HG03280 (cell line): ENCODE data around the gene BMP8A.
"Not testable (repeated sequence)": the region's sequence is repeated elsewhere in the genome, so short reads cannot be mapped to it uniquely, and the experiment has no call there.

Experiments
- ATAC-seq: cut with Tn5 transposase; IDR thresholded peaks from one replicate; pipeline ENCODE4 v1.9.1; 2021; ENCODE audit warnings: mild to moderate bottlenecking, moderate library complexity; ENCODE audit not compliant: unreplicated experiment

BMP8A gene

GRCh38 chr1:39481289-39481688, 10.1 kb upstream of the BMP8A start:
- no peak for ATAC-seq

- ATAC-seq: no peak
These were observed 8.2 kb upstream of the BMP8A start for GRCh38 chr1:39483276-39483675.

GRCh38 chr1:39484564-39484963, 6.9 kb upstream of the BMP8A start:
- ATAC-seq: no peak

GRCh38 chr1:39485046-39485803, 6.2 kb upstream of the BMP8A start:
- ATAC-seq: no peak

GRCh38 chr1:39488012-39488545, 3.4 kb upstream of the BMP8A start:
- ATAC-seq: no peak

GRCh38 chr1:39488793-39489566, 2.5 kb upstream of the BMP8A start:
- no peak for ATAC-seq

GRCh38 chr1:39489567-39490239, 1.7 kb upstream of the BMP8A start:
- no peak for ATAC-seq

- peak; percentile 21 for ATAC-seq
These were observed 765 bp upstream of the BMP8A start for GRCh38 chr1:39490596-39491145.

- not testable (repeated sequence) for ATAC-seq
These were observed 944 bp downstream of the BMP8A start for GRCh38 chr1:39492118-39493042.

GRCh38 chr1:39493043-39493810, 1.8 kb downstream of the BMP8A start:
- ATAC-seq: not testable (repeated sequence)

GRCh38 chr1:39494671-39495410, 3.4 kb downstream of the BMP8A start:
- no peak for ATAC-seq

GRCh38 chr1:39496520-39496919, 5.1 kb downstream of the BMP8A start:
- not testable (repeated sequence) for ATAC-seq

GRCh38 chr1:39497585-39497984, 6.1 kb downstream of the BMP8A start:
- no peak for ATAC-seq

- not testable (repeated sequence) for ATAC-seq
These were observed 6.8 kb downstream of the BMP8A start for GRCh38 chr1:39498096-39498710.

GRCh38 chr1:39498821-39499220, 7.4 kb downstream of the BMP8A start:
- ATAC-seq: not testable (repeated sequence)

- no peak for ATAC-seq
These were observed 8.2 kb downstream of the BMP8A start for GRCh38 chr1:39499668-39500067.

GRCh38 chr1:39500862-39501389, 9.5 kb downstream of the BMP8A start:
- no peak for ATAC-seq

GRCh38 chr1:39501666-39502065, 10.2 kb downstream of the BMP8A start:
- no peak for ATAC-seq
